Sigmoid colon (tissue), 7 donors: ENCODE results near the gene OPCML. TPM values are rescaled to one million over a fixed set of nuclear protein-coding genes. Genes with fewer than 3 reads are reported as not detected.

Source experiments
- DNase-seq: peaks from one replicate; pipeline ENCODE4 v3.0.0-alpha.2; 2019
- H3K27ac ChIP-seq, 4 donors: fragments of 200-600 bp; sonication (generic); one replicate each; pipeline ENCODE4 v1.5.1; 2016 to 2019; ENCODE audit warnings: mild to moderate bottlenecking in 1 of 4
- H3K27me3 ChIP-seq, 3 donors: fragments of 200-600 bp; sonication (generic); one replicate each; pipeline ENCODE4 v1.5.1; 2019; ENCODE audit warnings: mild to moderate bottlenecking in 1 of 3
- H3K36me3 ChIP-seq, 4 donors: fragments of 200-600 bp; sonication (generic); one replicate each; pipeline ENCODE4 v1.5.1; 2016 to 2019
- H3K4me1 ChIP-seq, 4 donors: fragments of 200-600 bp; sonication (generic); one replicate each; pipeline ENCODE4 v1.5.1; 2017 to 2019
- H3K4me3 ChIP-seq, 4 donors: fragments of 200-600 bp; sonication (generic); one replicate each; pipeline ENCODE4 v1.5.1; 2017 to 2019; ENCODE audit warnings: mild to moderate bottlenecking in 2 of 4, moderate library complexity in 1 of 4
- H3K9me3 ChIP-seq, 4 donors: fragments of 200-600 bp in 3 of 4; sonication (generic) in 3 of 4; one replicate each; pipeline versions ENCODE4 v1.5.1 to v1.6.1; 2013 to 2019
- CTCF ChIP-seq, 4 experiments: fragments of 450-650 bp in 3 of 4; fragments of 200-600 bp in 1 of 4; IDR thresholded peaks; one replicate each; pipeline ENCODE4 v1.5.1; 2016 to 2019; ENCODE audit warnings: antibody characterized with exemption in 4 of 4, mild to moderate bottlenecking in 3 of 4, moderate library complexity in 2 of 4
- EP300 ChIP-seq, 4 donors: sonication (generic); formaldehyde crosslinking; IDR thresholded peaks; one replicate each; pipeline ENCODE4 v1.6.1; 2017; ENCODE audit warnings: antibody characterized with exemption in 4 of 4
- POLR2A ChIP-seq, 2 donors: fragments of 450-650 bp; IDR thresholded peaks; one replicate each; pipeline ENCODE4 v1.6.1; 2016; ENCODE audit warnings: antibody characterized with exemption in 2 of 2, mild to moderate bottlenecking in 2 of 2, moderate library complexity in 2 of 2
- POLR2AphosphoS5 ChIP-seq, 4 donors: sonication (generic); formaldehyde crosslinking; IDR thresholded peaks; one replicate each; pipeline ENCODE4 v1.6.1; 2017; ENCODE audit warnings: antibody characterized with exemption in 4 of 4
- WGBS, 2 donors: extraction: QIAGEN DNeasy Blood & Tissue Kit; methylation state at CpG; one replicate each; pipeline ENCODE4 v1.1.7; 2013; 5-methylcytosine and 5-hydroxymethylcytosine counted together
- intact Hi-C: fragments of 100-400 bp; cut with DNase I; formaldehyde crosslinking; loops from one replicate; pipeline ENCODE4 v1.15.1; 2023
- polyA plus RNA-seq, 3 donors: library from polyadenylated mRNA; stranded (reverse); fragments of 200-250 nt; gene quantifications; one replicate each; pipeline ENCODE4 v1.2.3, GENCODE V29; 2013
- total RNA-seq, 4 donors: library from RNA; depleted of rRNA; stranded (reverse); fragments of >200 nt; gene quantifications; one replicate each; pipeline ENCODE4 v1.1.0, GENCODE V29; 2016
- donor health status: healthy with polysubstance abuse.
- donor health status: Bipolar disorder and iron deficiency.
- donor health status: healthy.

Gene OPCML
- total and polyA plus RNA-seq, 7 donors, result under 0.01 to 0.14 (median 0.03) TPM; not detected in 4

- no peaks in the 10 kb centered on the region for H3K4me1 ChIP-seq
- no peaks in the 10 kb centered on the region for H3K27me3 ChIP-seq
- no peaks in the 10 kb centered on the region for H3K9me3 ChIP-seq
- TF ChIP-seq POLR2A (IDR thresholded peaks at IDR 0.05), result no peak
- TF ChIP-seq CTCF (IDR thresholded peaks at IDR 0.05), result no peak
- TF ChIP-seq POLR2AphosphoS5 (IDR thresholded peaks at IDR 0.05), result no peak
- no peak for TF ChIP-seq EP300 (IDR thresholded peaks at IDR 0.05)
- H3K27ac ChIP-seq, result no peak overlapping the region
- no peak overlapping the region for H3K4me3 ChIP-seq
- DNase-seq, result no peak
- 43 to 69% methylated on average over 27 of the region's 27 CpGs for WGBS, 2 donors
- no peaks in the 10 kb centered on the region for H3K36me3 ChIP-seq
- intact Hi-C loops, result no loop called here
These were observed 813.3 kb downstream of the OPCML start for GRCh38 chr11:132718711-132719671.

DNA sequence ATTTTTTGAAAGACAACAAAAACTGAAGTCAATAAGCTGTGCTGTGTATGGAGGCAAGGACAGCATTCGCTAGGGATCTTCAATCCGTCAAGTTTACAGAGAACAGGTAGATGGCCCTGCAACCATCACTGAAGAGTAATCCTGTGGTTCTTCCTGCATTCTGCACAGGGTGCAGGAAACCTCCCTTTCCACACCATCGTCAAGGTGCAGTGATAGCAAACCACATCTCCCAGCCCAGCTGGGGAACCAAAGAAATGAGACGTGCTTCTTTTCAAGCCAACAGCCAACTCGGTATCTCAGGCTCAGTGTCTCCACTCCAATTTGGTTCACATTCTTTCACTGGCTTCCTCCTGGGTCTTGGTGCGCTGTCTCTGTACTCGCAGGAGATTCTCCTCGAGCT is 814.5 kb downstream of the OPCML start:
- Histone ChIP-seq H3K27ac (no peak overlapping the region), H3K4me1 (no peaks in the 10 kb centered on the region), H3K27me3 (no peaks in the 10 kb centered on the region), H3K9me3 (no peaks in the 10 kb centered on the region), H3K36me3 (no peaks in the 10 kb centered on the region), H3K4me3 (no peak overlapping the region)
- intact Hi-C loops, result no loop called here
- WGBS, 2 donors, result 67 to 82% methylated on average over 8 of the region's 8 CpGs
- TF ChIP-seq CTCF (IDR thresholded peaks at IDR 0.05), result no peak
- no peak for TF ChIP-seq POLR2AphosphoS5 (IDR thresholded peaks at IDR 0.05)
- no peak for TF ChIP-seq EP300 (IDR thresholded peaks at IDR 0.05)
- no peak for TF ChIP-seq POLR2A (IDR thresholded peaks at IDR 0.05)
- no peak for DNase-seq

- WGBS, 2 donors, result 44 to 53% methylated on average over 2 of the region's 2 CpGs
- intact Hi-C loops, result no loop called here
These were observed 816.3 kb downstream of the OPCML start for GRCh38 chr11:132716037-132716436.

DNA sequence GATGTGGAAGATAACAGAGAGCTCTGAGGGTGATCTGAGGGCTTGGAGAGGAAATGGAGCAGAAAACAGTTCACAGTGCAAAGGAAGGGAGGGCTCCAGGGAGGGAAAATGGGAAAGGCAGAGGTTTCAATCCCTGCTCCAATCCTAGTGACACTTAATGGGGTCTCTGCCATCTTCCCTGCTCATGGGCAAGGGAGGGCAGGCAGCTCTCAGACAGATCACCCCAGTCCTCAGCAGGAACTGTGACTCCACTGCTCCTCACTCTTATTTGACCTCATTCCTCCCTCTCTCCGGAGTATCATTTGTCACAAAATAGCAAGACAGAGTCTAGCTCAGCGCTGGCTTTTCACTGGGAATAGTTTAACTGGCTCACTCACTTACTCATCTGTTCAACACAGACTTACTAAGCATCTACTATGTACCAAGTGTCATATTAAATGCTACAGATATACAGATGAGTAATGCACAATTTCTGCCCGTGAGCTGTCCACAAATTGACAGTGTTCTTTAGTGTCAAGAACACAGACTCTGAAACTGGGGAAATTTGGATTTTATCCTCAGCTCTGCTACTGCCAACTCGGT is 817.4 kb downstream of the OPCML start:
- intact Hi-C loops, result no loop called here
- WGBS, 2 donors, result 87 to 88% methylated on average over 4 of the region's 4 CpGs
- Histone ChIP-seq H3K9me3 (no peaks in the 10 kb centered on the region), H3K4me1 (no peaks in the 10 kb centered on the region), H3K36me3 (no peaks in the 10 kb centered on the region), H3K4me3 (no peak overlapping the region), H3K27me3 (no peaks in the 10 kb centered on the region), H3K27ac (no peak overlapping the region)
- TF ChIP-seq CTCF (IDR thresholded peaks at IDR 0.05), result no peak
- no peak for TF ChIP-seq POLR2AphosphoS5 (IDR thresholded peaks at IDR 0.05)
- no peak for TF ChIP-seq POLR2A (IDR thresholded peaks at IDR 0.05)
- TF ChIP-seq EP300 (IDR thresholded peaks at IDR 0.05), result no peak
- DNase-seq, result no peak

More at GRCh38 chr11:132716037-132716436, 816.3 kb downstream of the OPCML start:
- TF ChIP-seq CTCF (IDR thresholded peaks at IDR 0.05), result no peak
- TF ChIP-seq POLR2AphosphoS5 (IDR thresholded peaks at IDR 0.05), result no peak
- no peak for TF ChIP-seq EP300 (IDR thresholded peaks at IDR 0.05)
- no peak for TF ChIP-seq POLR2A (IDR thresholded peaks at IDR 0.05)
- Histone ChIP-seq H3K36me3 (no peaks in the 10 kb centered on the region), H3K27me3 (no peaks in the 10 kb centered on the region), H3K9me3 (no peaks in the 10 kb centered on the region), H3K4me1 (no peaks in the 10 kb centered on the region), H3K27ac (no peak overlapping the region), H3K4me3 (no peak overlapping the region)
- no peak for DNase-seq
